ENCODE measurements around the gene SAMM50. TPM values are rescaled to one million over a fixed set of nuclear protein-coding genes. Genes with fewer than 3 reads are reported as not detected.

SAMM50 gene
- total RNA-seq, 2 donors from 2014 or later, result 37.6 to 43.0 TPM

GRCh38 chr22:43993072-43993760, 38.0 kb downstream of the SAMM50 start:
- H3K36me3 Mint-ChIP-seq (ENCODE audit: insufficient read depth in 2 of 2), result peaks cover 1 to 8% of the 10 kb centered on the region in 2 donors
- peak; percentile 61 to 63 for DNase-seq
- H3K27me3 Mint-ChIP-seq (ENCODE audit: low read depth), result no peaks in the 10 kb centered on the region
- no peaks in the 10 kb centered on the region for H3K9me3 Mint-ChIP-seq
- peak; percentile 59 to 72 for ATAC-seq (replicated peaks in 1 of 2)
- H3K4me1 Mint-ChIP-seq (ENCODE audit: low read depth), result peaks cover 19% of the 10 kb centered on the region
- peak overlapping the region; percentile 61 for H3K27ac Mint-ChIP-seq
- no peak overlapping the region for H3K4me3 Mint-ChIP-seq

- peaks cover 1 to 8% of the 10 kb centered on the region in 2 donors for H3K36me3 Mint-ChIP-seq (ENCODE audit: insufficient read depth in 2 of 2)
- no peak overlapping the region for H3K27ac Mint-ChIP-seq
- no peaks in the 10 kb centered on the region for H3K27me3 Mint-ChIP-seq (ENCODE audit: low read depth)
- no peak overlapping the region for H3K4me3 Mint-ChIP-seq
- DNase-seq, result no peak
- peaks cover 19% of the 10 kb centered on the region for H3K4me1 Mint-ChIP-seq (ENCODE audit: low read depth)
- H3K9me3 Mint-ChIP-seq, result no peaks in the 10 kb centered on the region
- ATAC-seq (replicated peaks in 1 of 2), result no peak
Observed at GRCh38 chr22:43994006-43994405, 38.8 kb downstream of the SAMM50 start.

- peak overlapping the region; percentile 80 for H3K27ac Mint-ChIP-seq
- peaks cover 1 to 9% of the 10 kb centered on the region in 2 donors for H3K36me3 Mint-ChIP-seq (ENCODE audit: insufficient read depth in 2 of 2)
- no peak for DNase-seq
Observed at GRCh38 chr22:43994416-43994815, 39.2 kb downstream of the SAMM50 start.

GRCh38 chr22:43995057-43995685, 39.9 kb downstream of the SAMM50 start:
- Mint-ChIP-seq H3K4me1 (ENCODE audit: low read depth) (peaks cover 19% of the 10 kb centered on the region), H3K27ac (peak overlapping the region; percentile 80), H3K27me3 (ENCODE audit: low read depth) (no peaks in the 10 kb centered on the region), H3K9me3 (no peaks in the 10 kb centered on the region), H3K4me3 (peak overlapping the region; percentile 93 to 96), H3K36me3 (ENCODE audit: insufficient read depth in 2 of 2) (peaks cover 1 to 10% of the 10 kb centered on the region in 2 donors)
- DNase-seq (no peak), ATAC-seq (replicated peaks in 1 of 2) (no peak)

More at GRCh38 chr22:43994416-43994815, 39.2 kb downstream of the SAMM50 start:
- no peak for ATAC-seq (replicated peaks in 1 of 2)
- no peaks in the 10 kb centered on the region for H3K27me3 Mint-ChIP-seq (ENCODE audit: low read depth)
- H3K4me3 Mint-ChIP-seq, result no peak overlapping the region
- H3K4me1 Mint-ChIP-seq (ENCODE audit: low read depth), result peaks cover 19% of the 10 kb centered on the region
- H3K9me3 Mint-ChIP-seq, result no peaks in the 10 kb centered on the region

GRCh38 chr22:43995798-43996169, 40.5 kb downstream of the SAMM50 start:
- Mint-ChIP-seq H3K27me3 (ENCODE audit: low read depth) (no peaks in the 10 kb centered on the region), H3K9me3 (no peaks in the 10 kb centered on the region), H3K4me3 (peak overlapping the region; percentile 93 to 96), H3K4me1 (ENCODE audit: low read depth) (peaks cover 19% of the 10 kb centered on the region), H3K36me3 (ENCODE audit: insufficient read depth in 2 of 2) (peaks cover 1 to 10% of the 10 kb centered on the region in 2 donors), H3K27ac (peak overlapping the region; percentile 97)
- DNase-seq (no peak), ATAC-seq (replicated peaks in 1 of 2) (peak; percentile 23 to 51)

GRCh38 chr22:43996170-43996980, 41.1 kb downstream of the SAMM50 start:
- H3K4me1 Mint-ChIP-seq (ENCODE audit: low read depth), result peaks cover 19% of the 10 kb centered on the region
- DNase-seq (peak; percentile 76 to 78), ATAC-seq (replicated peaks in 1 of 2) (peak; percentile 84 to 93)
- H3K36me3 Mint-ChIP-seq (ENCODE audit: insufficient read depth in 2 of 2), result peaks cover 1 to 10% of the 10 kb centered on the region in 2 donors
- H3K9me3 Mint-ChIP-seq, result no peaks in the 10 kb centered on the region
- H3K4me3 Mint-ChIP-seq, result peak overlapping the region; percentile 93 to 96
- H3K27ac Mint-ChIP-seq, result peak overlapping the region; percentile 97
- H3K27me3 Mint-ChIP-seq (ENCODE audit: low read depth), result no peaks in the 10 kb centered on the region

GRCh38 chr22:43996981-43997265, 41.7 kb downstream of the SAMM50 start:
- DNase-seq, result no peak

GRCh38 chr22:43998679-43999264, 43.5 kb downstream of the SAMM50 start:
- H3K27ac Mint-ChIP-seq, result no peak overlapping the region
- no peaks in the 10 kb centered on the region for H3K9me3 Mint-ChIP-seq

More at GRCh38 chr22:43996981-43997265, 41.7 kb downstream of the SAMM50 start:
- Mint-ChIP-seq H3K4me3 (peak overlapping the region; percentile 93 to 96), H3K27ac (peak overlapping the region; percentile 97), H3K4me1 (ENCODE audit: low read depth) (peaks cover 19% of the 10 kb centered on the region), H3K9me3 (no peaks in the 10 kb centered on the region), H3K27me3 (ENCODE audit: low read depth) (no peaks in the 10 kb centered on the region), H3K36me3 (ENCODE audit: insufficient read depth in 2 of 2) (peaks cover 1 to 7% of the 10 kb centered on the region in 2 donors)
- ATAC-seq (replicated peaks in 1 of 2), result no peak

GRCh38 chr22:43999378-43999777, 44.1 kb downstream of the SAMM50 start:
- H3K27ac Mint-ChIP-seq, result no peak overlapping the region
- DNase-seq, result no peak
- peaks cover 12% of the 10 kb centered on the region for H3K4me1 Mint-ChIP-seq (ENCODE audit: low read depth)
- H3K36me3 Mint-ChIP-seq (ENCODE audit: insufficient read depth in 2 of 2), result peaks cover 1 to 6% of the 10 kb centered on the region in 2 donors
- no peak overlapping the region for H3K4me3 Mint-ChIP-seq
- H3K9me3 Mint-ChIP-seq, result no peaks in the 10 kb centered on the region
- H3K27me3 Mint-ChIP-seq (ENCODE audit: low read depth), result no peaks in the 10 kb centered on the region
- no peak for ATAC-seq (replicated peaks in 1 of 2)

More at GRCh38 chr22:43998679-43999264, 43.5 kb downstream of the SAMM50 start:
- Mint-ChIP-seq H3K27me3 (ENCODE audit: low read depth) (no peaks in the 10 kb centered on the region), H3K4me3 (no peak overlapping the region), H3K4me1 (ENCODE audit: low read depth) (peaks cover 12% of the 10 kb centered on the region), H3K36me3 (ENCODE audit: insufficient read depth in 2 of 2) (peaks cover 1 to 5% of the 10 kb centered on the region in 2 donors)
- DNase-seq (no peak), ATAC-seq (replicated peaks in 1 of 2) (no peak)

- H3K4me3 Mint-ChIP-seq, result no peak overlapping the region
- no peak overlapping the region for H3K27ac Mint-ChIP-seq
- H3K27me3 Mint-ChIP-seq (ENCODE audit: low read depth), result no peaks in the 10 kb centered on the region
- H3K36me3 Mint-ChIP-seq (ENCODE audit: insufficient read depth in 2 of 2), result peaks cover 1 to 6% of the 10 kb centered on the region in 2 donors
- ATAC-seq (replicated peaks in 1 of 2), result no peak
- peaks cover 8% of the 10 kb centered on the region for H3K4me1 Mint-ChIP-seq (ENCODE audit: low read depth)
- no peak for DNase-seq
- H3K9me3 Mint-ChIP-seq, result no peaks in the 10 kb centered on the region
Observed at GRCh38 chr22:44000123-44000522, 44.9 kb downstream of the SAMM50 start.

- DNase-seq, result no peak
- H3K27ac Mint-ChIP-seq, result no peak overlapping the region
- H3K27me3 Mint-ChIP-seq (ENCODE audit: low read depth), result no peaks in the 10 kb centered on the region
- ATAC-seq (replicated peaks in 1 of 2), result no peak
- H3K36me3 Mint-ChIP-seq (ENCODE audit: insufficient read depth in 2 of 2), result peaks cover 0 to 6% of the 10 kb centered on the region in 2 donors
- no peak overlapping the region for H3K4me3 Mint-ChIP-seq
- no peaks in the 10 kb centered on the region for H3K9me3 Mint-ChIP-seq
- H3K4me1 Mint-ChIP-seq (ENCODE audit: low read depth), result no peaks in the 10 kb centered on the region
Observed at GRCh38 chr22:44001521-44001920, 46.3 kb downstream of the SAMM50 start.

- no peak for ATAC-seq (replicated peaks in 1 of 2)
- H3K27ac Mint-ChIP-seq, result no peak overlapping the region
Observed at GRCh38 chr22:44002324-44002723, 47.1 kb downstream of the SAMM50 start.

GRCh38 chr22:44002997-44003396, 47.8 kb downstream of the SAMM50 start:
- H3K27ac Mint-ChIP-seq, result no peak overlapping the region

More at GRCh38 chr22:44002324-44002723, 47.1 kb downstream of the SAMM50 start:
- no peaks in the 10 kb centered on the region for H3K9me3 Mint-ChIP-seq
- no peaks in the 10 kb centered on the region for H3K27me3 Mint-ChIP-seq (ENCODE audit: low read depth)
- no peak overlapping the region for H3K4me3 Mint-ChIP-seq
- DNase-seq, result no peak
- H3K4me1 Mint-ChIP-seq (ENCODE audit: low read depth), result no peaks in the 10 kb centered on the region
- peaks cover 0 to 6% of the 10 kb centered on the region in 2 donors for H3K36me3 Mint-ChIP-seq (ENCODE audit: insufficient read depth in 2 of 2)

More at GRCh38 chr22:44002997-44003396, 47.8 kb downstream of the SAMM50 start:
- Mint-ChIP-seq H3K9me3 (no peaks in the 10 kb centered on the region), H3K4me3 (no peak overlapping the region), H3K4me1 (ENCODE audit: low read depth) (no peaks in the 10 kb centered on the region), H3K27me3 (ENCODE audit: low read depth) (no peaks in the 10 kb centered on the region), H3K36me3 (ENCODE audit: insufficient read depth in 2 of 2) (peaks cover 0 to 5% of the 10 kb centered on the region in 2 donors)
- no peak for DNase-seq
- ATAC-seq (replicated peaks in 1 of 2), result no peak

Measured in activated T-cell treated with anti-CD3 and anti-CD28 coated beads, Interleukin-2, amount 50 U/mL, for 72 hours (primary cell).